GM19328 (cell line): Measurements from ENCODE around the gene ANO7.

Experiments
- ATAC-seq: cut with Tn5 transposase; IDR thresholded peaks from one replicate; pipeline ENCODE4 v1.9.1; 2021; ENCODE audit warnings: mild to moderate bottlenecking, moderate library complexity; ENCODE audit not compliant: unreplicated experiment

The ANO7 gene, protein sequence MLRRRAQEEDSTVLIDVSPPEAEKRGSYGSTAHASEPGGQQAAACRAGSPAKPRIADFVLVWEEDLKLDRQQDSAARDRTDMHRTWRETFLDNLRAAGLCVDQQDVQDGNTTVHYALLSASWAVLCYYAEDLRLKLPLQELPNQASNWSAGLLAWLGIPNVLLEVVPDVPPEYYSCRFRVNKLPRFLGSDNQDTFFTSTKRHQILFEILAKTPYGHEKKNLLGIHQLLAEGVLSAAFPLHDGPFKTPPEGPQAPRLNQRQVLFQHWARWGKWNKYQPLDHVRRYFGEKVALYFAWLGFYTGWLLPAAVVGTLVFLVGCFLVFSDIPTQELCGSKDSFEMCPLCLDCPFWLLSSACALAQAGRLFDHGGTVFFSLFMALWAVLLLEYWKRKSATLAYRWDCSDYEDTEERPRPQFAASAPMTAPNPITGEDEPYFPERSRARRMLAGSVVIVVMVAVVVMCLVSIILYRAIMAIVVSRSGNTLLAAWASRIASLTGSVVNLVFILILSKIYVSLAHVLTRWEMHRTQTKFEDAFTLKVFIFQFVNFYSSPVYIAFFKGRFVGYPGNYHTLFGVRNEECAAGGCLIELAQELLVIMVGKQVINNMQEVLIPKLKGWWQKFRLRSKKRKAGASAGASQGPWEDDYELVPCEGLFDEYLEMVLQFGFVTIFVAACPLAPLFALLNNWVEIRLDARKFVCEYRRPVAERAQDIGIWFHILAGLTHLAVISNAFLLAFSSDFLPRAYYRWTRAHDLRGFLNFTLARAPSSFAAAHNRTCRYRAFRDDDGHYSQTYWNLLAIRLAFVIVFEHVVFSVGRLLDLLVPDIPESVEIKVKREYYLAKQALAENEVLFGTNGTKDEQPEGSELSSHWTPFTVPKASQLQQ

DNA sequence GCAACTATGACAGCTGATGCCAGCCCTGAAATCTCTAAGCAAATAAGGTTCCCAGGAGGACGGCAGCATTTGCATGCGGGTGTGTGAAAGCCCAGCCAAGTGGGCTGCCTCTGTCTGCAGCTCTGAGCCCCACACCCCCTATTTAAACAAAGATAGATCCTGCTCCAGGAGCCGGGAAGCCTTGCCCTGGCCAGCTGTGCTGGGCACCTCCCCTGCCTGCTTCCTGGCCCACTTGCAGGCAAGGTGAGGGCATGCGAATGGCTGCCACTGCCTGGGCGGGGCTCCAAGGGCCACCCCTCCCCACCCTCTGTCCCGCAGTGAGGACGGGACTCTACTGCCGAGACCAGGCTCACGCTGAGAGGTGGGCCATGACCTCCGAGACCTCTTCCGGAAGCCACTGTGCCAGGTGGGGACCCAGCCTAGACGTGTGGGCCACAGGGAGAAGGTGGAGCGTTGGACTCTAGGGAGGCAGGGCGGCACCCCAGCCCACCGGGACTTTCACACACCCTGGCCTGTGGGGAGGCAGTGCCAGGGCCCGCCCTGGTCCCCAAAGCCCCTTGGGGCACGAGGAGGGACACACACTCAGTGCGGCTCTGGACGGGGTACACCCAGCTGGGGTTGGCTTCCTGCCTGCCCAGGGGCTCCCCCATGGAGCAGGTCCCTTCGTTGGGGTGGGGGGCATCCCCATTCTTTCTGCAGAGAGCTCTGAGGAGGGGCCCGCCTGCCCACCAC is at the start of gene ANO7:
TSS of gene ANO7 (plus strand) at position 317 of the 732 bp plus-strand sequence. CDS start 1,387 bp downstream, outside the sequence.
- ATAC-seq = no peak

- no peak for ATAC-seq
Observed at GRCh38 chr2:241139531-241140444, 48.7 kb upstream of the ANO7 start.

DNA sequence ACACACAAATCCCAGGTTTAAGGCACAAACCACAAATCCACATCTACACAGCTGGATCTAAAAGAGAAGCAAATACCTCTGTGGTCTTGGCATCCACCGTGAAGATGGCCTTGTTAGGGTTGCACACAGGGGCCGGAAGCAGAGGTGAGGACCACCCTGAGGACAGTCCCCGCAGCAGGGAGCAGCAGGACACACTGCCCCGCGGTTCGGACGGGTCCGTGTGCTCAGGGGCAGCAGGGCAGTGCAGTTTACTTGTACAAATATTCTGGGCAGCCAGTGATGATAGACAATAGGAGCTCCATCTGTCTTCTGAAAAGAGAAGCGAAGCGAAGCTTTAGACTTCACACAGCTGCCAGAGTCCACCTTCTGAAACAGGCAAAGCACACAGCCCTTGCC is 48.0 kb upstream of the ANO7 start:
- no peak for ATAC-seq

DNA sequence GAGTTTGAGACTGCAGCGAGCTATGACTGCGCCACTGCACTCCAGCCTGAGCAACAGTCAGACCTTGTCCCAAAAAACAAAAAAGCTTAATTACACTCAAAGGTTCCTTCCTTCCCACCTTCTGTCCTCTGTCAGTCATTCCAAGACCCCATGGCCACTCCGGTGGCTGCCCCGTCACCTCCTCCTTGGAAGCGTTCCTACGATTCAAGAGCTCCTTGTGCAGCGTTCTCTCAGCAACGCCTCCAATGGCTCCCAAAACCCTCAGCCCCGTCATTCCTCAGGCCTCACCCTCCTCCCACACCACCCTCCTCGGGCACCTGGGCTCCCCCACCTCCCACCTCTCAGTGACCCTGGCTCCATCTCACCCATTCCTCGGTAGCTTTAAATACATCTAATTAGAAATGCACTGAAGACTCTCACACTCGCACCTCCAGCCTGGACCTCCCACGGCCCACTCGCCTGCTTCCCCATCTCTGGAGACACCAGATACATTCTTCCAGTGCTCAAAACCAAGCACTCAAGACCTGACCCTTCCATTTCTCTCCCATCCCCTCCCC is 47.2 kb upstream of the ANO7 start:
- no peak for ATAC-seq

- no peak for ATAC-seq
Observed at GRCh38 chr2:241142063-241142462, 46.4 kb upstream of the ANO7 start.

DNA sequence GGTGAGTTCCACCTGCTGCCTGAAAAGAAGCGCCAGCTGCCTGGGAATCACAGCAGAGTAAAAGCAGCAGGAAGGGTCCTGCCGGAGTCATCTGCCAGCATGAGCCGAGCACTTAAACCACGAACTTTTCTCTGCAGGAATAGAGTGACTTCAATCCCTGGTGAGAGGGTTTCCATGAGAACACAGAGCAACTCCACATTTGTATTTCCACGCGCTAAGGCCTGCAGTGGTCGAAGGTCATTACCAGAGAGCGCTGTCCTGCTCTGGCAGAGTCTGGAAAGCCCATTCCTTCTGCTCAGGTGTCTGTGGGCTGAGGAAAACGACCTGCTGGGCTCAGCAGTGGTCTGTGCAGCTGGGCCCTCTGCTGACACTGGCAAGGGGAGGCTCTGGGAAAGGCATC is 45.9 kb upstream of the ANO7 start:
- ATAC-seq = no peak

GRCh38 chr2:241146286-241146685 is 42.2 kb upstream of the ANO7 start:
- no peak for ATAC-seq

DNA sequence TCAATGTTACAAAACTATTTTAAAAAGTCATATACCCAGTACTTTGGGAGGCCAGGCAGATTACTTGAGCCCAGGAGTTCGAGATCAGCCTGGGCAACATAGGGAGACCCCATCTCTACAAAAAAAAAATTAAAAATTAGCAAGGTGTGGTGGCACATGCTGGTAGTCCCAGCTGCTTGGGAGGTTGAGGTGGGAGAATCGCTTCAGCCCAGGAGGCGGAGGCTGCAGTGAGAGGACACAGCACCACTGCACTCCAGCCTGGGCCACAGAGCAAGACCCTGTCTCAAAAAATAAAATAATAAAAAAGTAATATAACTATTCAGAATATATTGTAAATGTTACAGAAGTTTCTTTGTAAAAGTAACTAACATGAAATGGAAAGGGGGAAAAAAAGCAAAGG is 41.1 kb upstream of the ANO7 start:
- ATAC-seq = no peak

DNA sequence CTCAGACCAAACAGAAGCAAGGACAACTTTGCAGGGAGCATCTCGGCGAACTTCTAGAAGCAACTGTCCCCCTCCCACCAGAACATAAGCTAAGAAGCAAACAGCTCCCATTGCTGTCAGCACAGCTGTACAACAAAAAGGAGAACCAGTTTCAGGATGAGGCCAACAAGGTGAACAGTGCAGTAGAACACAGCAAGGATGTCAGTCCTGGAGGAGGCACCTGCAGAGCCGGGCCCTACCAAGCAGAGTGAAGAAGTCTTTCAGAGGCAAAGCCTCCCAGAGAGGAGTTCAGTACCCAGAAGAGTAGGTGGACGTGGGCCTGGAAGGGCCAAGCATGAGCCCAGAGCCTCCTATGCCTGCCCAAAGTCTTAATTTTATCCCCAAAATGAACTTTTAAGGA is 40.2 kb upstream of the ANO7 start:
- ATAC-seq = no peak

DNA sequence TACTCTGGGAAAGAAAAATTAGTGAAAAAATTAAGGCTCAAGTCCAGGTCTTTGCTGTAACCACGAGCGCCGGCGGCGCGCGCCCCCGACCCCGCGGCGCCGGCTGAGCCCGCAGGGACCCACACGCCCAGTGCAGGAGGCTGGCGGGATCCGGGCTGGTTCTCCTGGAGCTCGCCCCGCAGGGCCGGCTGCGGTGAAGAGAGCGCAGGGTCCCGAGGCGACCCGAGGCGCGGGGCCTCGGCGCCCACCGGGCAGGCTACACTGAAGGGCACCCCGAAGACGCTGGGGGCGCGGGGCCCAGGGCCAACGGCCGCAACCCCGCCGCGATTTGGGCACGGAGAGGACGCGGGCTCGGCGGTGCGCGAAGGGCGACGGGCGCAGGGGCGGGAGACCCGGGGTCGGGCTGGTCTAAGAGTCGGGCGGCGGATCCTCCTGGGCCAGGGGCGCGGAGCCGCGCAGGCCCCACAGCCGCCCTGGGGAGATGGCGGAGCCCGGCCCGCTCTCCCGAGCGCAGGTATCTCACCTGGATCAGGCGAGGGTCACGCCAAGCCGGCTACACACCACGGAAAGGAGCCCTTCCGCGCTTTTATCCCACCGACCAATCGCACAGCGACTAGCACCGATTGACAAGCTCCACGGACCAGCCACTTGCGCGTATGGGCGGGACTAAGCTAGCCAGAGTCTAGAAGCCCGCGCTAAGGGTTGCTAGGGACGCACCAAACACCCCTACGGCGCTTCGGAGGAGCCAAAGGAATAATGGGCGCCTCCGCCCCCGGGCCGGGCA is 39.4 kb upstream of the ANO7 start, which contains the start of gene PASK:
TSS of gene PASK (minus strand) at position 582 of the 784 bp plus-strand sequence. CDS start 6,440 bp downstream, outside the sequence.
- ATAC-seq = peak; percentile 72

GRCh38 chr2:241149675-241149924 is 38.9 kb upstream of the ANO7 start:
- peak; percentile 10 for ATAC-seq

DNA sequence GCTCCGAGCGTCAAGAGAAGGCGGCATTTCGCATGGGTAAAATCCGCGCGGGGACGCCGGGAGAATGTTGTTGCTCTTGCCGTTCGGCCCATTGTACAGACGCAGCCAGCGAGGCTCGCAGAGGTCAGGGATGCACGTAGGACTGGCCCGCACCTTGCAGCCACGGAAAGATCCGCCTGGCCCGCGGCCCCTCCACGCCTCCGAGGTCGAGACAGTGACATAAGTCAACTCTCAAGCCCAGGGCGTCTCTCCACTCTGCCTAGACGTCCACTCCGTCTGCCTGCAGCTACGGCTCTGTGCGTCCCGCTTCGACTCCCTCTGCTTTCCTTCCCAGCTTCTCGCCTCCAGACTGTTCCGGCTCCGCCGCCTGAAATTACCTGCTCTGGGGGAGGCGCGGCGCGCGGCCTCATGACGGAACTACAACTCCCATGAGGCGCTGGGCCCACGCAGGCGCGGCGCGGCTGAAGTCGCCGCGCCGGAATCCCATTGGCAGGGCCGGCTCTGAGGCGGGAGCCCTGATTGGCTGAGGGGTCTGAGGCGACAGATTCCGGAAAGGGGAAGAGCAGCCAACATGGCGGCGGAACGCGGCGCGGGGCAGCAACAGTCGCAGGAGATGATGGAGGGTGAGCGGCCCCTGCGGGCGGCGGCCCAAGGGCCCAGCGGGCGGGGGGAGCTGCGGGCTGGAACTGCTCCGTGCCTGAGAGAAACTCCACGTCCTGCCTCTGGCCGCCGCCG is 38.4 kb upstream of the ANO7 start, which contains the start of gene PPP1R7:
TSS of gene PPP1R7 (plus strand) at position 543 of the 735 bp plus-strand sequence. CDS start at position 572, 29 bp downstream.
- peak; percentile 57 for ATAC-seq

GRCh38 chr2:241150660-241151530 is 37.6 kb upstream of the ANO7 start:
- ATAC-seq = no peak

GRCh38 chr2:241151934-241152660 is 36.4 kb upstream of the ANO7 start:
- no peak for ATAC-seq

DNA sequence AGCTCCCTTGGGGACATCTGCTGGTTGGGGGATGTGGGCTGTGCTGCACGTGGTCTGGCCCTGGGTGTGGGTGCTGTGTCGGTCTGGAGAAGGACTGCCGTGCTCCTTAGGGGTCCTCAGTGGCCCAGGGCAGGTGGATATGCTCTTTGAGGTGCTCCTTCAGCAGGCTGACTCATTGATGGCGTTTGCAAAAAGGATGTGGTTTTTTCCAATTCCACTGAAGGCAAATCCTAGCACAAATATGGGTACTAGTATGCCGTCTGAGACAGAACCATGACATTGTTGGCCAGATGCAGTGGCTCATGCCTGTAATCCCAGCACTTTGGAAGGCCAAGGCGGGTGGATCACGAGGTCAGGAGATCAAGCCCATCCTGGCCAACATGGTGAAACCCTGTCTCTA is 34.9 kb upstream of the ANO7 start:
- no peak for ATAC-seq

- no peak for ATAC-seq
Observed at GRCh38 chr2:241154915-241155314, 33.6 kb upstream of the ANO7 start.

DNA sequence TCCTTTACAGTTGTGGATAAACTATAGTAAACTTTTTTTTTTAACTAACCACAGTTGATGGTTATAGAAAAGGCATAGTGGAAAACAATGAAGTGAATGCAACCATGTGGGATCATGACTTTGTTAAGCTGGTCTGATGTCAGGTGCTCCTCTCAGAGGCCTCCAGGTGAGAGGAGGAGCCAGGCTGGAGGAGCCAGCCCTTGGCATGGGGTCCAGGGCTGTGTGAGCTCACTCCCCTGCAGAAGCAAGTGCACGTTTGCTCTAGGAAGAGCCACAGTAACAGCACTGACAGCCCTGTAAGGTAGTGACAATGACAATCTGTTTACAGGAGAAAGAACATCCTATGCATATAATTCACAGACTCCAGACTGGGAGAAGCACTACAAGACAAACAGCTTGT is 32.5 kb upstream of the ANO7 start:
- ATAC-seq = no peak
